Erythroblast (primary cell): ENCODE data around the gene TMEM30A.

ENCODE experiments used
- GATA1 ChIP-seq: IDR thresholded peaks from 2 replicates; pipeline ENCODE4 v1.6.1; 2011; ENCODE audit warnings: low read depth, mild to moderate bottlenecking, control low read depth, low read length, moderate library complexity
- POLR2A ChIP-seq: IDR thresholded peaks from 2 replicates; pipeline ENCODE4 v1.6.1; 2011; ENCODE audit warnings: mild to moderate bottlenecking, low read length

DNA sequence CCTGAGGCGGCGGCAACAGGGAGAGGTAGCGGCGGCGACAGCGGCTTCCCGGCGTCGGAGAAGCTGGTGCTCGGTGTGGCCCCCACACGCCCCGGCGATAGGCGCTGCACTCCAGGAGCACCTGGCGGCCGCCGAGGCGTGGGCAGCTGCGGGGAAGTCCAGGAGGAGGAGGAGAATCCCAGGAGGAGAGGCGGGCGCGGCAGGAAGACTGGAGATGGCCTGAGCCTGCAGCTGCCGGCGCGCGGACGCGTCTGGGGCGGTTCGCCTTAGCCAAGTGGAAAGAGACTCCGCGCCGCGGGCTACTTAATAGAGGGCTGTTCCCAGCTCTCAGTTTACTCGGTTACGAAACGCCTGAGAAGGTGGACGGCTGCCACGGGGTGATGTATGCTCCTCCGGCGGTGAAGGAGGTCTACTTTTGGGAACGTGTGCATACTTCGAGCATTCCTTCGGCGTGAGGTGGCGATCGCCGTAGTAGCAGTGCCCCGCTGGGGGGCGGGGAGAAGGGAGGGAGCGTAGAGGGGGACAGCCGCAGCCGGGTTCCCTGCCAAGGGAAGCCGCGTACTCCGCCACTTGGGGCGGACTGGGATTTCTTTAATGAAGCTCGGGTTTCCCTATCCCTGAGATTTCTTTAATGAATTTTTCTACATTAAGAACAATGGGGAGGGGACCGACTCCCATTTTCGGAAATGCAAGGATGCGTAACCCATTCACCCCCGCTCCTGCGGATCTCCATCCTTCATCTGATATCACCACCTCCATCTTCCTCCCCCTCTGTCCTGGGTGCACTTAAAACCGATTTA is 78.6 kb downstream of the TMEM30A start, which contains the start of gene COL12A1:
- TF ChIP-seq POLR2A = no peak
- no peak for TF ChIP-seq GATA1
